ENCODE data around the gene C10orf71. TPM values are rescaled to one million over a fixed set of nuclear protein-coding genes. Genes with fewer than 3 reads are reported as not detected.

C10orf71 gene
- total RNA-seq, 3 donors from 2014 or later, result not detected

DNA sequence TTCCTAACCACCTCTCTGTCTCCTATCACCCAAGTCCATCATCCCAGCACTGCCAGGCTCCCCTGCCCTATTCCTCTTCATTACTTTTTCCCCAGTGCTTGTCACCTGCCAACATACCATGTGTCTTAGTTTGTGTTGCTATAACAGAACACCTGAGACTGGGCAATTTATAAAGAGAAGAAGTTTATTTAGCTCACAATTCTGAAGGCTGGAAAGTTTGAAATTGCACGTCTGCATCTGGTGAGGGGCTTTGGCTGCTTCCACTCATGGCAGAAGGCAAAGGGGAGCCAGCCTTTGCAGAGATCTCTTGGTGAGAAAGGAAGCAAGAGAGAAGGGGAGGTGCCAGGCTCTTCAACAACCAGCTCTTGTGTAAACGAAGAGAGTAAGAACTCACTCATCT, 49.6 kb downstream of the C10orf71 start:
- no peak overlapping the region for H3K27ac ChIP-seq
- no peak for DNase-seq (ENCODE audit: low spot score in 2 of 2)
- H3K4me3 ChIP-seq, result no peak overlapping the region
- H3K36me3 ChIP-seq, result no peaks in the 10 kb centered on the region
- H3K9me3 ChIP-seq, result peaks cover 10 to 18% of the 10 kb centered on the region in 2 donors
- H3K27me3 ChIP-seq, result no peaks in the 10 kb centered on the region
- intact Hi-C loops (cut with DNase I; ENCODE audit: low total_unique reads), result no loop called here
- no peak for TF ChIP-seq POLR2A (IDR thresholded peaks at IDR 0.05)
- TF ChIP-seq, protein P1, sequence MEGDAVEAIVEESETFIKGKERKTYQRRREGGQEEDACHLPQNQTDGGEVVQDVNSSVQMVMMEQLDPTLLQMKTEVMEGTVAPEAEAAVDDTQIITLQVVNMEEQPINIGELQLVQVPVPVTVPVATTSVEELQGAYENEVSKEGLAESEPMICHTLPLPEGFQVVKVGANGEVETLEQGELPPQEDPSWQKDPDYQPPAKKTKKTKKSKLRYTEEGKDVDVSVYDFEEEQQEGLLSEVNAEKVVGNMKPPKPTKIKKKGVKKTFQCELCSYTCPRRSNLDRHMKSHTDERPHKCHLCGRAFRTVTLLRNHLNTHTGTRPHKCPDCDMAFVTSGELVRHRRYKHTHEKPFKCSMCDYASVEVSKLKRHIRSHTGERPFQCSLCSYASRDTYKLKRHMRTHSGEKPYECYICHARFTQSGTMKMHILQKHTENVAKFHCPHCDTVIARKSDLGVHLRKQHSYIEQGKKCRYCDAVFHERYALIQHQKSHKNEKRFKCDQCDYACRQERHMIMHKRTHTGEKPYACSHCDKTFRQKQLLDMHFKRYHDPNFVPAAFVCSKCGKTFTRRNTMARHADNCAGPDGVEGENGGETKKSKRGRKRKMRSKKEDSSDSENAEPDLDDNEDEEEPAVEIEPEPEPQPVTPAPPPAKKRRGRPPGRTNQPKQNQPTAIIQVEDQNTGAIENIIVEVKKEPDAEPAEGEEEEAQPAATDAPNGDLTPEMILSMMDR (IDR thresholded peaks at IDR 0.05), result no peak
- TF ChIP-seq POLR2AphosphoS5 (IDR thresholded peaks at IDR 0.05), result no peak
- no peaks in the 10 kb centered on the region for H3K4me1 ChIP-seq

DNA sequence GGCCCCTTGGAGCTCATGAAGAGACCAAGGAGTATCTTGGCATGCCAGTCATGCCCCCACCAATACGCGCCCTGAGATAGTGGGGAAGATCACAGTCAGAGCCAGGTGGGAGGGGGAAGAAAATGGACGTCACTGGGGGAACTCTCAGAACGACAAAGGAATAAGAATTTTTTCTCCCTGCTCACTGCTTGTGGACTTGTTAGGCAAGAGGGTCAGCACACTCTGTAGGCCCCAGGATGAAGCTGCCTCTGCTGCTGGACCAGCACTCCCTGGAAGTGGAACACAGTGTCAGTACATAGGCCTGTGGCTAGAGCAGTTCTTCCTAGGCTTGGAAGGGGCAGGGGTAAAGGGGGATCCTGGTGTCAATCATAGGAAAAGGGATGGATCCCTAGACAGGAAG, 50.4 kb downstream of the C10orf71 start:
- H3K27ac ChIP-seq, result no peak overlapping the region
- intact Hi-C loops (cut with DNase I; ENCODE audit: low total_unique reads), result no loop called here
- no peak overlapping the region for H3K4me3 ChIP-seq
- H3K27me3 ChIP-seq, result no peaks in the 10 kb centered on the region
- peaks cover 10 to 18% of the 10 kb centered on the region in 2 donors for H3K9me3 ChIP-seq
- no peaks in the 10 kb centered on the region for H3K4me1 ChIP-seq
- TF ChIP-seq POLR2AphosphoS5 (IDR thresholded peaks at IDR 0.05) (no peak), POLR2A (IDR thresholded peaks at IDR 0.05) (no peak)
- TF ChIP-seq, protein P1 (IDR thresholded peaks at IDR 0.05), result no peak
- H3K36me3 ChIP-seq, result no peaks in the 10 kb centered on the region
- DNase-seq (ENCODE audit: low spot score in 2 of 2), result no peak

DNA sequence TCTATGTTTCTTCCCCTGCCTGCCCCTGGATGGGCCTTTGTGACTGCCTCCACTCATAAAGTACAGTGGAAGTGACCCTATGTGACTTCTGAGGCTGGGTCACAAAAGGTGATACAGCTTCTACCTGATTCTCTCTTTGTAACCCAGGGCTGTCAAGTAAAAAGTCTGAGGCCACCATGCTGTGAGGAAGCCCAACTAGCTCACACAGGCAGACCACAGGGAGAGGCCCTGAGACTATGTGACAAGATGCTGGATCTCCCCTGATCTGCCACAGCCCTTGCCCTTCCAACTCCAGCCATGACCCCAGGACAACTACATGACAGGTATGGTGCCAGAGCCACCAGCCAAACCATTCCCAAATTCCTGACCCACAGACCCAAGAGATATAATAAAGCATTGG, 51.2 kb downstream of the C10orf71 start:
- no peaks in the 10 kb centered on the region for H3K27me3 ChIP-seq
- TF ChIP-seq POLR2A (IDR thresholded peaks at IDR 0.05) (no peak), POLR2AphosphoS5 (IDR thresholded peaks at IDR 0.05) (no peak)
- TF ChIP-seq, protein P1 (IDR thresholded peaks at IDR 0.05), result no peak
- no peak overlapping the region for H3K27ac ChIP-seq
- H3K4me1 ChIP-seq, result no peaks in the 10 kb centered on the region
- no peak overlapping the region for H3K4me3 ChIP-seq
- intact Hi-C loops (cut with DNase I; ENCODE audit: low total_unique reads), result no loop called here
- no peak for DNase-seq (ENCODE audit: low spot score in 2 of 2)
- H3K9me3 ChIP-seq, result peaks cover 10 to 18% of the 10 kb centered on the region in 2 donors
- H3K36me3 ChIP-seq, result no peaks in the 10 kb centered on the region

DNA sequence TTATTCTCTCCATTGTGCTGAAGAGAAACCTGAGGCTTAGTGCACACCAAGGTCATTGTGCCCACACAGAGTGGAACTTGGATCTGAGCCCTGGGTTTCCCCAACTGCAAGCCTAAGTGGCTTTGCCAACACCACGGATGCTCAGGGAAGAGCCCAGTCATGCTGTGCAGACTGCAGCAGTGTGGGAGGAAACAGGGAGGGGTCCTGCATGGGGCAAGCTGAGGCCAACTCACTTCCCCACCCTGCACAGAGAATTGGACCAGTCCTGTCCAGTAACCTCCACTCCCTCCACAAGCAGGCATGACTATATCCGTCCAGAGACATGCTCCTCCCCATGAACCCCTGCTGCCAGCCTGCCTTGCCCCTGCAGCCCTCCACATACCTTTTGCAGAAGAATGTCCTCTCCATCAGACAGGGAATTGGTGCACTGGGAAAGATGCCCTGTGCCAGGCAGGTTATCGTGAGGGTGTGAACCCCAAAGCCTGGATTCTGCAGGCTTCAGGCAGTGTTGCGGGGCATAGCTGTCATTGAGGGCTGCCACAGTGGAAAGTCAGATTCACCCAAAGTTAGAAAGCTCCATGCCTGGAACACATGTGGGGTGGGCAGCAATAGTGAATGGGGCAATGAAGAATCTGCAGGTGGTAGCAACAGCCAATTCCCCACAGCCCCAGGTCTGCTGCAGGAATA, 52.0 kb downstream of the C10orf71 start:
- TF ChIP-seq, protein P1 (IDR thresholded peaks at IDR 0.05), result no peak
- TF ChIP-seq POLR2A (IDR thresholded peaks at IDR 0.05) (no peak), POLR2AphosphoS5 (IDR thresholded peaks at IDR 0.05) (no peak)
- no peak for DNase-seq (ENCODE audit: low spot score in 2 of 2)
- H3K9me3 ChIP-seq, result peaks cover 10 to 18% of the 10 kb centered on the region in 2 donors
- no peak overlapping the region for H3K27ac ChIP-seq
- H3K4me3 ChIP-seq, result no peak overlapping the region
- H3K4me1 ChIP-seq, result no peaks in the 10 kb centered on the region
- no peaks in the 10 kb centered on the region for H3K36me3 ChIP-seq
- intact Hi-C loops (cut with DNase I; ENCODE audit: low total_unique reads), result no loop called here
- H3K27me3 ChIP-seq, result no peaks in the 10 kb centered on the region

DNA sequence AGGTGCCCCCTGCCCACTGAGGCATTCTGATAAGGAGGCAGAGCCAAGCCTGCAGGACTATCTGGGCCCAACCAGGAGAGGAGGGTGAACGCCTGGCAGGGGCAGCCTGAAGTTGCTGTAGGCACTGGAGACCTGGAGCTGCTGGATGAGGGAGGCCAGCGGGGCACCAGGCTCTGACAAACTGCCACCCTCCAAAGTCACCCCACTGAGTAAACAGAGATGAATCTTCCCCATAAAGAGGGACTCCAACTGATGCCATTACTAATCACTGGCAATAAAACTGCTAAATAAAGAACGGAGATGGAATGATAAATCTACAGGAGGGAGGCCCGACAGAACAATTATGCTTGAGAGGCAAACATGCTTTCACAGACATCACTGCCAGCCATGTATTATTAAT, 52.7 kb downstream of the C10orf71 start:
- Histone ChIP-seq H3K27me3 (no peaks in the 10 kb centered on the region), H3K9me3 (peaks cover 10 to 18% of the 10 kb centered on the region in 2 donors), H3K27ac (no peak overlapping the region), H3K36me3 (no peaks in the 10 kb centered on the region), H3K4me3 (no peak overlapping the region), H3K4me1 (no peaks in the 10 kb centered on the region)
- no peak for DNase-seq (ENCODE audit: low spot score in 2 of 2)
- intact Hi-C loops (cut with DNase I; ENCODE audit: low total_unique reads), result no loop called here
- TF ChIP-seq POLR2AphosphoS5 (IDR thresholded peaks at IDR 0.05) (no peak), POLR2A (IDR thresholded peaks at IDR 0.05) (no peak)
- TF ChIP-seq, protein P1 (IDR thresholded peaks at IDR 0.05), result no peak

Data from breast epithelium (tissue), 4 donors.